GM23338 (cell line): ENCODE data around the gene FBF1.

ENCODE experiments used
- CTCF ChIP-seq, 2 experiments: fragments of 200-600 bp in 1 of 2; sonication (generic) in 1 of 2; conservative IDR thresholded peaks; 2 replicates each; pipeline versions ENCODE4 v1.5.1 to v1.6.1; 2016 to 2017; ENCODE audit warnings: antibody characterized with exemption in 2 of 2, low read depth in 2 of 2, mild to moderate bottlenecking in 2 of 2, moderate library complexity in 1 of 2
- EZH2 ChIP-seq: fragments of 200-600 bp; sonication (generic); IDR thresholded peaks from one replicate; pipeline ENCODE4 v1.8.0; 2017; ENCODE audit warnings: antibody characterized with exemption, mild to moderate bottlenecking, low read depth; ENCODE audit not compliant: unreplicated experiment
- EZH2phosphoT487 ChIP-seq: fragments of 200-600 bp; sonication (generic); IDR thresholded peaks from one replicate; pipeline ENCODE4 v1.8.1; 2018; ENCODE audit warnings: antibody characterized with exemption; ENCODE audit not compliant: unreplicated experiment
- POLR2AphosphoS5 ChIP-seq: IDR thresholded peaks from 2 replicates; pipeline ENCODE4 v1.6.1; 2016; ENCODE audit warnings: antibody characterized with exemption, low read depth
- REST ChIP-seq: IDR thresholded peaks from one replicate; pipeline ENCODE4 v1.6.1; 2018; ENCODE audit warnings: antibody characterized with exemption; ENCODE audit not compliant: unreplicated experiment

GRCh38 chr17:75877752-75878173, 63.1 kb downstream of the FBF1 start:
- TF ChIP-seq CTCF (conservative IDR thresholded peaks at IDR 0.05; ENCODE audit: low read depth in 2 of 2) (peak; percentile 45 to 47; a peak in 3 of 4 replicates), REST (no peak), EZH2 (no peak), EZH2phosphoT487 (no peak), POLR2AphosphoS5 (no peak)
